HG03175 (cell line): ENCODE measurements around the gene NBPF26.
"Not testable (repeated sequence)": the region's sequence is repeated elsewhere in the genome, so short reads cannot be mapped to it uniquely, and the experiment has no call there.

ENCODE experiments used
- ATAC-seq: cut with Tn5 transposase; IDR thresholded peaks from one replicate; pipeline ENCODE4 v1.9.1; 2021; ENCODE audit warnings: mild to moderate bottlenecking, moderate library complexity; ENCODE audit not compliant: unreplicated experiment

Gene NBPF26

GRCh38 chr1:120850537-120851421 lies 127.0 kb downstream of the NBPF26 start:
- ATAC-seq, result not testable (repeated sequence)

- not testable (repeated sequence) for ATAC-seq
Measured at GRCh38 chr1:120858144-120858543, 134.4 kb downstream of the NBPF26 start.

GRCh38 chr1:120859615-120860234 lies 136.0 kb downstream of the NBPF26 start:
- ATAC-seq, result not testable (repeated sequence)

- ATAC-seq, result not testable (repeated sequence)
Measured at GRCh38 chr1:120878206-120878605, 154.5 kb downstream of the NBPF26 start.

- ATAC-seq, result not testable (repeated sequence)
Measured at GRCh38 chr1:120880056-120880455, 156.3 kb downstream of the NBPF26 start.

- not testable (repeated sequence) for ATAC-seq
Measured at GRCh38 chr1:120881934-120882333, 158.2 kb downstream of the NBPF26 start.
